ENCODE measurements around the gene RALGPS1.

Gene RALGPS1

GRCh38 chr9:127022913-127023660, 108.5 kb downstream of the RALGPS1 start:
- no peak for DNase-seq

GRCh38 chr9:127025042-127025441, 110.5 kb downstream of the RALGPS1 start:
- no peak for DNase-seq

- no peak for DNase-seq
Observed at GRCh38 chr9:127027694-127028093, 113.1 kb downstream of the RALGPS1 start.

GRCh38 chr9:127029548-127029947, 115.0 kb downstream of the RALGPS1 start:
- DNase-seq: no peak

- DNase-seq: no peak
Observed at GRCh38 chr9:127030814-127031740, 116.5 kb downstream of the RALGPS1 start.

- no peak for DNase-seq
Observed at GRCh38 chr9:127032256-127032655, 117.7 kb downstream of the RALGPS1 start.

- no peak for DNase-seq
Observed at GRCh38 chr9:127033061-127033460, 118.5 kb downstream of the RALGPS1 start.

- DNase-seq: no peak
Observed at GRCh38 chr9:127033789-127034188, 119.2 kb downstream of the RALGPS1 start.

- DNase-seq: no peak
Observed at GRCh38 chr9:127034691-127035090, 120.1 kb downstream of the RALGPS1 start.

- no peak for DNase-seq
Observed at GRCh38 chr9:127035423-127035822, 120.8 kb downstream of the RALGPS1 start.

GRCh38 chr9:127035948-127036347, 121.4 kb downstream of the RALGPS1 start:
- no peak for DNase-seq

- DNase-seq: no peak
Observed at GRCh38 chr9:127036437-127036836, 121.9 kb downstream of the RALGPS1 start.

GRCh38 chr9:127038531-127038930, 123.9 kb downstream of the RALGPS1 start:
- DNase-seq: no peak

GRCh38 chr9:127039492-127039891, 124.9 kb downstream of the RALGPS1 start:
- DNase-seq: no peak

GRCh38 chr9:127045148-127045547, 130.6 kb downstream of the RALGPS1 start:
- DNase-seq: no peak

GRCh38 chr9:127047971-127048370, 133.4 kb downstream of the RALGPS1 start:
- no peak for DNase-seq

- DNase-seq: peak; percentile 23
Observed at GRCh38 chr9:127049044-127049443, 134.5 kb downstream of the RALGPS1 start.

- no peak for DNase-seq
Observed at GRCh38 chr9:127049581-127049980, 135.0 kb downstream of the RALGPS1 start.

- DNase-seq: no peak
Observed at GRCh38 chr9:127050152-127050551, 135.6 kb downstream of the RALGPS1 start.

- DNase-seq: no peak
Observed at GRCh38 chr9:127050591-127051001, 136.0 kb downstream of the RALGPS1 start.

GRCh38 chr9:127051881-127052595, 137.5 kb downstream of the RALGPS1 start:
- DNase-seq: no peak

GRCh38 chr9:127053057-127053821, 138.7 kb downstream of the RALGPS1 start:
- DNase-seq: no peak
